Epithelial cell of proximal tubule (primary cell): Measurements from ENCODE around the gene ZNF436. TPM values are rescaled to one million over a fixed set of nuclear protein-coding genes. Genes with fewer than 3 reads are reported as not detected.

ENCODE experiments used
- DNase-seq: peaks from one replicate; pipeline ENCODE4 v3.0.0-alpha.2; 2011; ENCODE audit warnings: low read depth
- H3K4me3 ChIP-seq: 2 replicates; pipeline ENCODE4 v1.5.1; 2011; ENCODE audit warnings: low read depth, mild to moderate bottlenecking, low read length
- CTCF ChIP-seq: conservative IDR thresholded peaks from 2 replicates; pipeline ENCODE4 v1.5.1; 2012; ENCODE audit warnings: low read depth, mild to moderate bottlenecking, low read length
- total RNA-seq: library from RNA; depleted of rRNA; stranded (reverse); fragments of >200 nt; gene quantifications from 2 replicates; pipeline ENCODE4 v1.2.3, GENCODE V29; 2015

ZNF436 gene
- total RNA-seq, 1 donor from 2014 or later, result 8.0 TPM

DNA sequence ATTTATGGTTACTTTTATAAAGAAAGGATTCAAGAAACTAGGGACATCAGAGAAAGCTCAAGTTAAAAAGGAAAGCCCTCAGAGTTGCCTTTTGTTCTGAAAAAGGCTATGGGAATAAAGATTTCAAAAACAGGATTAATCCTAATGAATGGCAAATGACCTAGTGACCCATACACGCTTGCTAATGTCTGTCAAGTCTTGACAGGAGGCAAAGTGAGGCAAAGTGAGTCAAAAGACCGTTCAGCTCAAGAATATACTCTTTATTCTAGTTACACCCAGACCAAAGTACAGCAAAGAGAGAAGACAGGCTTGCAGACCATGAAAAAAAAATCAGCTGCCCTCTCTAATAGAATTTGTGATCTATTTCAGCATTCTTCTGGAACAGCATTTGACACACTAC, 3.5 kb downstream of the ZNF436 start:
- no peak overlapping the region for H3K4me3 ChIP-seq
- no peak for TF ChIP-seq CTCF
- no peak for DNase-seq

DNA sequence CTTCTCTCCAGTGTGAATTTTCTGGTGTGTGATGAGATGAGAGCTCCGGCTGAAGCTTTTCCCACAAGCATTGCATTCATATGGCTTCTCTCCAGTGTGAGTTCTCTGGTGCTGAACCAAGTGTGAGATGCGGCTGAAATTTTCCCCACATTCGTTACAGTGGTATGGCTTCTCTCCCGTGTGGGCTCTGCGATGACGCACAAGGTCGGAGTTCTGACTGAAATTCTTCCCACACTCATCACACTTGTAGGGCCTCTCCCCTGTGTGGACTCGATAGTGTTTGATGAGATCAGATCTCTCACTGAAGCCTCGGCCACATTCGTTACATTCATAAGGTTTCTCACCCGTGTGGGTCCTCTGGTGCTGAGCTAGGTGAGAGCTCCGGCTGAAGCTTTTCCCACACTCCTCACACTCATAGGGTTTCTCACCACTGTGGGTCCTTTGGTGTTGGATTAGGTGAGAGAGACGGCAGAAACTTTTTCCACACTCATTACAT, 7.4 kb downstream of the ZNF436 start:
- H3K4me3 ChIP-seq, result no peak overlapping the region
- DNase-seq, result no peak
- TF ChIP-seq CTCF, result no peak

DNA sequence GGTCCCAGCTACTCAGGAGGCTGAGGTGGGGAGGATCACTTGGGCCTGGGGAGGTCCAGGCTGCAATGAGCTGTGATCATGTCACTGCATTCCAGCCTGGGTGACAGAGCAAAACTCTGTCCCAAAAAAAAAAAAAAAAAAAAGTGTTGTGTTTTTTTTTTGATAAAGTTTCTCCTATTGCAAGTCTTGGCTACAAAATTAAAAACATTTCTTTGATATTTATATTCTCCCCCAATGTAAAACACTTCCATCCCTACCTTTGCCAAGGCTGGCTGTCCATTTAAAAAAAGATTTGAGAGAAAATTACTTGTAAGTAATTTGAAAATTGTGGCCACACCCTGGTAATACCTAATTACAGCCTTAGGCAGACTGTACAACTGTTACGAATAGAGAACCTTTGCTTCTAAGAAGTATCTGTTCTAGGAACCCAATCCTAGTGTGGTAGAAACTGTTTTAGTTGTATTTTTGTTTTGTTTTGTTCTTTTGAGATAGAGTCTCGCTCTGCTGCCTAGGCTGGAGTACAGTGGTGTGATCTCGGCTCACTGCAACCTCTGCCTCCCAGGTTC, 11.2 kb downstream of the ZNF436 start:
- no peak overlapping the region for H3K4me3 ChIP-seq
- no peak for DNase-seq
- no peak for TF ChIP-seq CTCF

- H3K4me3 ChIP-seq, result no peak overlapping the region
- no peak for TF ChIP-seq CTCF
Observed at GRCh38 chr1:23357138-23357908, 12.3 kb downstream of the ZNF436 start.

DNA sequence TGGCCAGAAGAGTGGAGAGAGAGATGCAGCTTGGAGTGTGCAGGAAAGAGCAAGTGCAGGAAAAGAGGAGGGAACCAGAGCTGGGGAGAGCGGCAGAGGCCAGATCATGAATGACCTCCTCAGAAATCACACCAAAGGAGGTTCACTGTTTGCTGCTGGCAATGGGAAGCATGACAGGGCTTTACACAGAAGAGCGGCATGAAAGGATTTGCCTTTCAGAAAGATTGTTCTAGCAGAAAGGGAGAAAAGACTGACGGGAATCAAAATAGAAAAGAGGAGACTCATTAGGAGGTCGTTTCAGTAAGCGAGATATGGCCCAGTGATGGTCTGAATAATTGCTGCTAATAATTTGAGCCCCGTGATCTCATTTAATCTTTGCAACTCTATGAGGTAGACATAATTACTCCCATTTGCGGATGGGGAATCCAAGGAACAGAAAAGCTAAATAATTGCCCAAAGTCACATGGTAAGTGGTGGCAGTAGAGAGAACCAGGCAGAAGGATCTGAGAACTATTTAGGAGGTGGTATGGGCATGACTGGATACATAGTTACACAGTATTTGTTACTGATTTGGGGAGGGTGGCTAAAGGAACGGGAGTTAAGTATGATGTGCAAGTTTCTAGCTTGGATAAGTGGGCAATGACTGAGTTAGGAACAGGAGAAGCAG, 13.0 kb downstream of the ZNF436 start:
- no peak for DNase-seq
- no peak for TF ChIP-seq CTCF
- no peak overlapping the region for H3K4me3 ChIP-seq

More at GRCh38 chr1:23357138-23357908, 12.3 kb downstream of the ZNF436 start:
- DNase-seq, result no peak

- no peak for DNase-seq
- no peak for TF ChIP-seq CTCF
- no peak overlapping the region for H3K4me3 ChIP-seq
Observed at GRCh38 chr1:23354245-23354644, 15.4 kb downstream of the ZNF436 start.
